HG03103 (cell line): ENCODE results near the gene CEBPA.

Experiments used
- ATAC-seq: cut with Tn5 transposase; IDR thresholded peaks from one replicate; pipeline ENCODE4 v1.9.1; 2021; ENCODE audit warnings: low read depth; ENCODE audit not compliant: unreplicated experiment

Gene CEBPA

GRCh38 chr19:33290956-33291622 is 11.2 kb downstream of the CEBPA start:
- ATAC-seq: no peak

- no peak for ATAC-seq
These were observed 12.1 kb downstream of the CEBPA start for GRCh38 chr19:33290082-33290815.

- ATAC-seq: no peak
These were observed 13.1 kb downstream of the CEBPA start for GRCh38 chr19:33289261-33289660.

GRCh38 chr19:33288666-33289065 is 13.7 kb downstream of the CEBPA start:
- no peak for ATAC-seq

- no peak for ATAC-seq
These were observed 14.4 kb downstream of the CEBPA start for GRCh38 chr19:33287927-33288326.

- no peak for ATAC-seq
These were observed 14.9 kb downstream of the CEBPA start for GRCh38 chr19:33287438-33287837.

GRCh38 chr19:33286899-33287298 is 15.4 kb downstream of the CEBPA start:
- ATAC-seq: no peak

GRCh38 chr19:33285441-33285927 is 16.9 kb downstream of the CEBPA start:
- no peak for ATAC-seq

- no peak for ATAC-seq
These were observed 17.6 kb downstream of the CEBPA start for GRCh38 chr19:33284756-33285155.

GRCh38 chr19:33284146-33284643 is 18.1 kb downstream of the CEBPA start:
- no peak for ATAC-seq

- ATAC-seq: no peak
These were observed 18.7 kb downstream of the CEBPA start for GRCh38 chr19:33283589-33283988.

- ATAC-seq: no peak
These were observed 20.2 kb downstream of the CEBPA start for GRCh38 chr19:33282036-33282671.

- ATAC-seq: no peak
These were observed 20.9 kb downstream of the CEBPA start for GRCh38 chr19:33281296-33281926.

GRCh38 chr19:33280351-33280921 is 21.9 kb downstream of the CEBPA start:
- peak; percentile 81 for ATAC-seq

GRCh38 chr19:33279430-33280350 is 22.6 kb downstream of the CEBPA start:
- ATAC-seq: no peak

GRCh38 chr19:33278403-33279269 is 23.7 kb downstream of the CEBPA start:
- no peak for ATAC-seq

GRCh38 chr19:33278023-33278402 is 24.3 kb downstream of the CEBPA start:
- ATAC-seq: no peak

- no peak for ATAC-seq
These were observed 24.9 kb downstream of the CEBPA start for GRCh38 chr19:33277434-33277833.
